SK-N-SH (cell line): ENCODE data around the gene ADAMTS3.

Source experiments
- POLR2AphosphoS5 ChIP-seq: IDR thresholded peaks from 2 replicates; pipeline ENCODE4 v1.6.1; 2012; ENCODE audit warnings: low read depth, low read length
- RCOR1 ChIP-seq: fragments of 150-350 bp; IDR thresholded peaks from 2 replicates; pipeline ENCODE4 v1.6.1; 2017; ENCODE audit warnings: antibody characterized with exemption, low read length

DNA sequence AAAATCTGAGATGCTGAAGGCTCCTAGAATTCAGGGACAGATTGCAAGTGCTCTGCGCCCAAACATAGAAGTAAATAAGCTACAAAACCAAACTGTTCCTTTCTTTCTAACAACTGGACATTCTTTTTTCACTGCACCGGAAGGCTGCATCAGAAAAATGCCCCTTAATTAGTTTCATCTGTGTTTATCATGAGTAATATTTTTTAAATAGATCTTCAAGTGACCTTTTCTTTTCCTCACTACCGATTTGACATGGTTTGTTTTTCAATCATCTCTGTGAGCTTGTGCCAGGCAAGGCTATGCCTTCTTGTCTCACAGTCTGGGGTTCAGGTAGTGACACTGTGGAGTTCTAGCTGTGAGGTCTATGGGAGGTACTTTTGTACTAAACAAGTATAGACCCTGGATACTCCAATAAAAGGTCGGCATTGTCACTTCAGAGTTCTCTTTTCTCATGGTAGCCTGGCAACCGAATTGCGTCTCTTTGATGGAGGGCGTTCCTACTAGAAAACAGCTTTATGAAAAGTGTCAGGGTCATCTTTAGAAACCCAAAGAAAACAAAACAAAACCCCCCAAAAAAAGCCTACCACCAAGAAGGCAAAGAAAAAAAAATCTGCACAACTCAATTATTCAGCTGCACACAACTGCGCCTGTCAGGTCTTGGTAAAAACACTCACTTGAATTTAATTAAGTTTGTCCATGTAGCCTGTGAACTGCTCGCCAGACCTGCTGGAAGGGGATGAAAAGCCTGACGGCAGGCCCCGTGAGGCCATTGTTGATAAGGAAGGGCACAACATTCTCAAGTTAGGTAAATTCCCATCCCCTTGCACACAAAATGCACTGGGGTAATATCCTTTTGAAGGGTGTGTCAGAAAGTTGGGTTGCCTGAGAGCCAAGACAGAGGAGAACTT lies 22.8 kb upstream of the ADAMTS3 start:
- TF ChIP-seq POLR2AphosphoS5 (no peak), RCOR1 (no peak)
